Stromal cell of bone marrow (primary cell): ENCODE data around the gene ZBTB18.

Experiments
- DNase-seq: peaks from one replicate; pipeline ENCODE4 v3.0.0-alpha.2; 2012; ENCODE audit warnings: low read depth

ZBTB18 gene

GRCh38 chr1:244090645-244091044, 39.6 kb downstream of the ZBTB18 start:
- DNase-seq, result no peak

DNA sequence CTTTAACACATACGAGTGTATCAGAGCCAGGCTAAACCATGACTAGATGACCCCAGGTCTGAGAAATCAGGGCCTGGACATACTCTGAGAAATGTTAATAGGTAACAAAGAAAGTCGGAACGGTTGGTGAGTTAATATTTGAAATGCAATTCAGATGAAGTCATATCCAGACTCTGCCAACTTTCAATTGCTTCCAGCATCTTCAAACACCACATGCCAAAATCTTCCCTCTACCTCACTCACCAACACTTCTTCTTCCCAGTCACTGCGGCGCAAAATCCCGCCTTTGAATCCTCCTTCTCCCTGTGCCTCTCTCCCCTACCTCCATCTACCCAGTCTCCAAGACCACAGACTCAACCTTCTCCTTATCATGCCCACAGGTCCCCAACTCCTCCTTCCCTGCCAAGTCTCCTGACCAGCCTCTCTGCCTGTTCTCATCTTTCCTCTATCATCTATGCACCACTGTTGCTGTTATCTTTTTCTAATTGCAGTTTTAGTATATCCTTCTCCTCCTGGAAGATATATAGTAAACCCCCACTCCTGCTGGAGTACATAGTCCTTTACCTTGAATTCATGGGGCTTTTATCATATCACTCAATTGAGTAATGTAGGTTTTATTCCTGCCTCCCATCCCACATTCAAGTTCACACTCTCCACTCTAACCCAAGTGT, 41.3 kb downstream of the ZBTB18 start:
- no peak for DNase-seq

DNA sequence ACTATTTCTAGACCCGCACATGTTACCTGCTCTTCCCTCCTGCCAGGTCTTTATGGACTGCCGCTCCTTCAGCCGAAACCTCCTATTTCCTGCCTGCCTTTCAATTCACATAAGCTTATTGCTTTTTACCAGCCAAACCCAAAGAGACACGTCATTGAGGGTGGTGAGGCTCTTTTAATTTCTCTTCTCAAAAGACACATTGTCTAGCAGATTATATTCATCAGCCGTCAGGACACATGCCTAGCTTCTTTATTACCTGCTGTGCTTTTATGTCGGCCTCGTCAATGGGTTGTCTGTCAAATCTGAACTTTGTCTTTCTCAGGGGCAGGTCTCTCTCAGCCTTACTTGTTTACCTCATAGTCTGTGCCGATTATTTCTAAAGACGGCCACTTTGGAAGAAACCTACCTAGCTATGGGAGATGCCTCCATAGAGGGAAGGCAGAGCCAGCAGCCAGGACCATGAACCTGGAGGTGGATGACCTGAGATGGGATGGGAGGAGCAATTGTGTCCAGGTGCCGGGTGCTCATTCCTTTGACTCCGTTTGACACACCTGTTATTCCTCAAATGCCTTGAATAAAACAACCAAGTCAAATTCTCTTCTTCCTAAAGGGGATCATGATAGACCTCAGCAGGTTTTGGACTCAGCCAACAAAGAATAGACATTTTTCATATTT, 42.0 kb downstream of the ZBTB18 start:
- DNase-seq, result no peak

GRCh38 chr1:244094880-244095528, 43.9 kb downstream of the ZBTB18 start:
- no peak for DNase-seq

GRCh38 chr1:244095529-244095911, 44.4 kb downstream of the ZBTB18 start:
- DNase-seq, result no peak

DNA sequence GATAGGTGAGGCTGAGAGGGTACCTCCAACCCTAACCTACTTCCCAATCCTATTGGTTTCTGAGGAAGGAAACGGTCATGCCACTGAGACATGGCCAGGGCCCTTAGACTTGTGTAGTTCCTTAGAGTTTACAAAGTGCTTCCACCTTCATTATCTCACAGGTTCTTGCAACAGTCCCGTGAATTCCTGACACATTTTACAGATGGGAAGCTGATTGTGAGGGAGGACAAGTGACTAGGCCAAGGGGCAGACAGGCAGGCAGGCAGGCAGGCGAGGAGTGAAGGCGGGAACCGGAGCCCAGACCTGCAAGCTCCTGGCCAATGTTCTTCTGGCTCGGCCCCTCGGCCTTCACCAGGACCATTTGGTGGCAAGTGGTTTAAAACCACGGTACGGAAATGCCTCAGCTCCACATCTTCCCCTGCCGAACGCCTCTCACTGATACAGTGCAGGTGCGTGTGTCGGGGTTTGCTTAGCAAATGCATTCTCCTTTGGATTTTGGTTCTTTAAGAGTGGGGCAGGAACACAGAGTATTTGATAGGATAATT, 45.1 kb downstream of the ZBTB18 start:
- DNase-seq, result no peak

GRCh38 chr1:244096691-244097090, 45.6 kb downstream of the ZBTB18 start:
- DNase-seq, result no peak

- no peak for DNase-seq
These were observed 46.7 kb downstream of the ZBTB18 start for GRCh38 chr1:244097523-244098405.

- DNase-seq, result no peak
These were observed 48.3 kb downstream of the ZBTB18 start for GRCh38 chr1:244099258-244099930.

DNA sequence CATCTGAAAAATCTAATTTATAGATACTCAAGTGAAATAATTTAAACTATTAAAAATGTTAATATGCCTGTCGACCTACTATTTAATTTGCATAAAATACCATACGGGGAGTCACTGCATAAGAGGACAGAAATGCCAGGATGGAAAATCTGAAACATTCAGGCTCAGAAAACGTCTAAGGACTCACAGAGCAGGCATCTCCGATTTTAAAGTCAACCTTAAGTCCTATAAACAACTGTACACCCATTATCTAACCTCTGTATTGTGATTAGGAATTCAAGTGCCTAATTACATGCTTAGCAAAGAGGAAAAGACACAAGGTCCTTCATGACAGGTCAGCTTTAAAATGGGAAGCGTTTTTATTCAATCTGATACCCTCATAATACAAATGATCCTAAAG, 49.2 kb downstream of the ZBTB18 start:
- no peak for DNase-seq

DNA sequence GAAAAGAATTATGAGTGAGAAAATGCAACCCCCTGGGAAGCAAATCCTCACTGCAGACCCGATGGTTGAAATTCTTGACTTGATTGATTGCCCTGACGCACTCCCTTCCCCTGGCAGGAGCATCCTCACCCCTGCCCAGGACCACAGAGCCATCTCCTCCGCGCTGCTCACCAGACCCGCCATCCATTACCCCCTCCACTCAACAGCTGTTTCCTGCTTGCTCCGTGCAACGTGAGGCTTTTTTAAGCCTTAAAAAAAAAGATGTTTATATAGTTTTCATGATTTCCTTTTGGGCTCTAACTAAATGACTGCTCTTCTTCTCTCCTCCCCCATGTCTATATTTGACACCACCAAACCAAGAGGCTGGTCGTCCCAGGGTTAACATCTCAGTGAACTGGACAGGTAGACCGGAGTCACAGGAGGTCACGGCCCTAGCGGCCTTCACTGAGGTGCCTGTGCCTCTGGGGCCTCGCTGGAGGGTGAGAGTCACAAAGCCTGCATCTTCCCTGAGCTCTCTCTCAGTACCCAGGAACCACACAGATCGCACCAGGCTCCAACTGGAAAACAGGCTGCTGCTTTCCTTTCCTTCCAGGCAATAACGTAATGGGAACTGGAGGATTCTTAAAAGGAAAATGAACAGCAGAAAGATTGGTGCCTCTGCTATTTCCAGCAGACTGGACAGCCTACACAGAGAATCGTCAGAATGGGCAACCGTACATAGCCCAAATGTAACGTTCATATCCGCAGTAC, 49.8 kb downstream of the ZBTB18 start:
- DNase-seq, result no peak

DNA sequence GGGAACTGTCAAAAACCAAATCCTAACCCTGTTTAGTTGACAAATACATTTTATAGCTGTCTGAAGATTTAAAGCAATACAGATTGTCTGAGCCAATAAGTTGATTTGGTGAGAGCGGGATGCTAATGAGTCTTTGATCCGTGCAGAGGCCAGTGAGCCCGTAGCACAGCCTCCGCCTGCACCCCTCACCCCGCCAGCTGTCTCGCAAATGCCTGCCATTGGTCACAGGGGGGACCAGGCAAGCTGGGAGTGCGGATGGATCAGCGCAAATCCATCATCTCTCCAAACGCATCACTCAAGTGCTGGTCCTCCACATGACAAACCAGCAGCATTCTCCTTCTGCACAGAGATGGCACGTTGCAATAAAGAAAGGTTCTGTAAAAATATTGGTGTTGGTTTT, 51.0 kb downstream of the ZBTB18 start:
- DNase-seq, result no peak

- DNase-seq, result no peak
These were observed 51.4 kb downstream of the ZBTB18 start for GRCh38 chr1:244102468-244102867.

GRCh38 chr1:244104309-244105060, 53.4 kb downstream of the ZBTB18 start:
- peak; percentile 72 for DNase-seq

DNA sequence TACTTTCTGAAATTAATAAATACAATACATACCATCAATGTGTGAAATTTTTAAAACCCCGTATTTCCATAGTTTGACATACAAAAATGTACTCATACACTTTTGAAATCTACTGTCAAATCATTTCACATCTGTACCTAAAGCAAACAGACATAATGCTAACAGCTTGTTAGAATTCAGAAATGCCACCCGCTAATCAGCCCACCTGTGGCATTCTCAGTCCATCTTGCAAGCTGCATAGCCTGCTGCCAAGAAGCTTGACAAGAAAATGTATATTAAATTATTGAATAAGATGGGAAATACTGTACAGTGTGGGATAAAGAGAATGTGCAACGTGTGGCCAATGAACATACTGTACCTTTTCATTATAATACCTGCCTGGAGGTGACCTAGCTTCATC, 55.1 kb downstream of the ZBTB18 start:
- no peak for DNase-seq
